SU-DHL-6 (cell line): ENCODE data around the gene WNT1.

Source experiments
- H2AFZ ChIP-seq: fragments of 200-600 bp; sonication (generic); 2 replicates; pipeline ENCODE4 v1.6.1; 2014; ENCODE audit warnings: low read depth, mild to moderate bottlenecking, moderate library complexity, mixed read lengths, antibody characterized with exemption, low read length; ENCODE audit not compliant: severe bottlenecking
- H3F3A ChIP-seq: fragments of 200-600 bp; shearing (Covaris generic); 2 replicates; pipeline ENCODE4 v1.6.0; 2016; ENCODE audit warnings: antibody characterized with exemption, mild to moderate bottlenecking; ENCODE audit not compliant: insufficient read depth
- H3K27ac ChIP-seq: fragments of 200-600 bp; sonication (generic); 2 replicates; pipeline ENCODE4 v1.5.1; 2016; ENCODE audit warnings: low read depth, mild to moderate bottlenecking, low read length, moderate library complexity, mixed read lengths
- H3K27me3 ChIP-seq: fragments of 200-600 bp; sonication (generic), shearing (Covaris generic); 2 replicates; pipeline ENCODE4 v1.6.0; 2014; ENCODE audit warnings: mild to moderate bottlenecking, low read length
- H3K36me3 ChIP-seq: fragments of 200-600 bp; sonication (generic); 2 replicates; pipeline ENCODE4 v1.6.1; 2014; ENCODE audit warnings: mild to moderate bottlenecking, low read length, mixed read lengths
- H3K4me2 ChIP-seq: fragments of 300-600, 200-600 bp; shearing (Covaris generic), sonication (generic); 2 replicates; pipeline ENCODE4 v1.6.0; 2014; ENCODE audit warnings: low read length, low read depth, mild to moderate bottlenecking; ENCODE audit not compliant: poor library complexity, severe bottlenecking
- H3K4me3 ChIP-seq: fragments of 200-600 bp; sonication (generic); 2 replicates; pipeline ENCODE4 v1.5.1; 2014; ENCODE audit warnings: antibody characterized with exemption, low read length, mild to moderate bottlenecking, mixed read lengths; ENCODE audit not compliant: insufficient read depth, poor library complexity, severe bottlenecking
- H3K79me2 ChIP-seq: fragments of 200-600 bp; sonication (generic); 2 replicates; pipeline ENCODE4 v1.6.1; 2014; ENCODE audit warnings: mild to moderate bottlenecking, low read length, moderate library complexity; ENCODE audit not compliant: insufficient read depth
- H3K9ac ChIP-seq: fragments of 200-600 bp; sonication (generic); 2 replicates; pipeline ENCODE4 v1.7.0; 2014; ENCODE audit warnings: mild to moderate bottlenecking, low read length
- H3K9me2 ChIP-seq: fragments of 200-600 bp; sonication (generic); replicated peaks from 2 replicates; pipeline ENCODE4 v1.6.1; 2014; ENCODE audit warnings: low read length; ENCODE audit not compliant: insufficient read depth
- H3K9me3 ChIP-seq: fragments of 200-600 bp; sonication (generic); 2 replicates; pipeline ENCODE4 v1.6.1; 2014; ENCODE audit warnings: low read length, mixed read lengths; ENCODE audit not compliant: insufficient read depth
- H4K20me1 ChIP-seq: fragments of 200-600 bp; sonication (generic); 2 replicates; pipeline ENCODE4 v1.6.1; 2014; ENCODE audit warnings: low read depth, mild to moderate bottlenecking, antibody characterized with exemption, low read length, moderate library complexity, mixed read lengths
- EZH2phosphoT487 ChIP-seq: fragments of 200-600 bp; sonication (generic), shearing (Covaris generic); conservative IDR thresholded peaks from 2 replicates; pipeline ENCODE4 v1.6.1; 2018; ENCODE audit warnings: mild to moderate bottlenecking, antibody characterized with exemption, low read length, moderate library complexity, mixed read lengths
- TF ChIP-seq, protein P1 (sequence below): fragments of 200-600 bp; sonication (generic); IDR thresholded peaks from one replicate; pipeline ENCODE4 v1.5.1; 2017; ENCODE audit warnings: antibody characterized with exemption, mild to moderate bottlenecking, low read length, moderate library complexity; ENCODE audit not compliant: insufficient read depth, poor library complexity, severe bottlenecking

Gene WNT1

DNA sequence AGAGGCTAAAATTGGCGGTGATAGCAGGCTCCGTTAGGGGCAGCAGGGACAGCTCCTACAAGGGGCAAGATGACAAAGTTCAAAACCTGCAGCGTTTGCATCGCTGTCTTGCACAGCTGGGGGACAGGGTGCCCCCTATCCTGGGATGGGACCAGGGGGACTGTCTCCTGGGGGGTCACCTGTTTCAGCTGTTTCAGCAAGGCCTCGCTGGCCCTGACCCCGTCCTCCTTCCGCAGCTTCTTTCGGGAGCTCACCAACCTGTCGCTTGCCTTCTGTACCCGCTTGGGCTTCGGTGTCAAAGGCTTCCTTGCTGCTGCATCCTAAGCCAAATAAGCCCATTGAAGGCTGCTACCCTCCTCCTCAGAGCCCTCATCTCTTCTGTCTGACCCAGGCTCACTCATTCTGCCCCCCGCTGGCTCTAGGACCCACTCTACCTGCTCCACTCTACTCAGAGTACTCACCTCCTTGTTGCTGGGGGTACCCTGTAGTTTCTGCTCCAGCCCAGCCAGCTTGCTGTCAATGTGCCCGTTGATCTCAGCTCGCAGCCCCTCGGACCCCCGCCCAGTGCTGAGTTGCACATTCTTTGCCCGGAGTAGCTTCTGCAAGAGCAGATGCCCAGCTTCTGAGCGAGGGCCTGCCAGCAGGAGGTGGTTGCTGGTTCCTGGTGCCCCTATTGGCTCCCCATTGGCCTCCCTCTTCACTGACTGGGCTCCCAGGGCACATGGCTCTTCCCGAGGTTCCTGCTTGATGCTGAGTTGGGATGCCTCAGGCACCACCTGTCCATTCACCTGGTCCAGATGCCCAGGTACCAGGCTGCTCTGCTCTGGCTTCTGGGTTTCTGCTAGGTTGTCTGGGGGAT, 52.8 kb downstream of the WNT1 start:
- H3K9me3 ChIP-seq, result no peaks in the 10 kb centered on the region
- no peaks in the 10 kb centered on the region for H3F3A ChIP-seq
- no peaks in the 10 kb centered on the region for H3K27me3 ChIP-seq
- TF ChIP-seq EZH2phosphoT487, result no peak
- TF ChIP-seq, protein P1, sequence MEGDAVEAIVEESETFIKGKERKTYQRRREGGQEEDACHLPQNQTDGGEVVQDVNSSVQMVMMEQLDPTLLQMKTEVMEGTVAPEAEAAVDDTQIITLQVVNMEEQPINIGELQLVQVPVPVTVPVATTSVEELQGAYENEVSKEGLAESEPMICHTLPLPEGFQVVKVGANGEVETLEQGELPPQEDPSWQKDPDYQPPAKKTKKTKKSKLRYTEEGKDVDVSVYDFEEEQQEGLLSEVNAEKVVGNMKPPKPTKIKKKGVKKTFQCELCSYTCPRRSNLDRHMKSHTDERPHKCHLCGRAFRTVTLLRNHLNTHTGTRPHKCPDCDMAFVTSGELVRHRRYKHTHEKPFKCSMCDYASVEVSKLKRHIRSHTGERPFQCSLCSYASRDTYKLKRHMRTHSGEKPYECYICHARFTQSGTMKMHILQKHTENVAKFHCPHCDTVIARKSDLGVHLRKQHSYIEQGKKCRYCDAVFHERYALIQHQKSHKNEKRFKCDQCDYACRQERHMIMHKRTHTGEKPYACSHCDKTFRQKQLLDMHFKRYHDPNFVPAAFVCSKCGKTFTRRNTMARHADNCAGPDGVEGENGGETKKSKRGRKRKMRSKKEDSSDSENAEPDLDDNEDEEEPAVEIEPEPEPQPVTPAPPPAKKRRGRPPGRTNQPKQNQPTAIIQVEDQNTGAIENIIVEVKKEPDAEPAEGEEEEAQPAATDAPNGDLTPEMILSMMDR, result no peak
- no peaks in the 10 kb centered on the region for H4K20me1 ChIP-seq
- no peak overlapping the region for H3K9ac ChIP-seq
- no peaks in the 10 kb centered on the region for H3K9me2 ChIP-seq
- H3K79me2 ChIP-seq, result no peaks in the 10 kb centered on the region
- H3K4me2 ChIP-seq, result no peak overlapping the region
- no peak overlapping the region for H3K4me3 ChIP-seq
- no peak overlapping the region for H2AFZ ChIP-seq
- H3K27ac ChIP-seq, result no peak overlapping the region
- H3K36me3 ChIP-seq, result no peaks in the 10 kb centered on the region; the same call in 1 of the 2 replicates

DNA sequence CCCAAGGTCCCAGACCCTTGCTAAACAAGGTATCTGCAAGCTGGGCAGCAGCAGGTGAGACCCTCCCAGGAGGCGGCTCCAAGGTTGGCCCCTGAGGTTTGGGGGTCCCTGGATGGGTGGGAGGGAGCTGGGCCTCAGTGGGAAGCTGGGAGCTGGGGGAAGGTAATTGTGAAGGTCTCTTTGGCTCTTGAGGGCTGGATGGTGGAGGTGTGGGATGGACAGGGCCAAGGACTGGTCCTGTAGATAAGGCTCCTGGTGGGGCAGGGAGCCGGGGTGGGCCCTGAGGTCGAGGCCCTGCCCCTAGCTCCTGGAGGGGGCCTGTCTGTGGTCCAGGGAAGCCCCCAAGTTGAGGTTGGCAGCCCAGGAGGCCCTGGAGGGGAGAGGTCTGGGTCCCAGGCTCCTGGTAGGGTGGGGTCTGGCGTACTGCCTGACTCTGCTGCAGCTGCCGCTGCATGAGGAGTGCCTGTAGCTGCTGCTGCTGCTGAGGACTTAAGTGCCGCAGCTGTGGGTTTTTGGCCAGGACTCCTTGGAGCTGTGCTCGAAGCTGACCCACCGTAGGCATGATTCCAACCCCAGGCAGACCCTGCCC, 53.5 kb downstream of the WNT1 start:
- Histone ChIP-seq H3K27ac (no peak overlapping the region), H2AFZ (no peak overlapping the region), H3K9me3 (no peaks in the 10 kb centered on the region), H3K4me2 (no peak overlapping the region), H3K79me2 (no peaks in the 10 kb centered on the region), H3F3A (no peaks in the 10 kb centered on the region), H3K36me3 (no peaks in the 10 kb centered on the region; the same call in none of the 2 replicates), H4K20me1 (no peaks in the 10 kb centered on the region), H3K9me2 (no peaks in the 10 kb centered on the region), H3K27me3 (no peaks in the 10 kb centered on the region), H3K4me3 (no peak overlapping the region), H3K9ac (no peak overlapping the region)
- no peak for TF ChIP-seq EZH2phosphoT487
- TF ChIP-seq, protein P1, result no peak
